HG03196 (cell line): ENCODE results near the gene RPS16.

Experiments
- ATAC-seq: cut with Tn5 transposase; IDR thresholded peaks from one replicate; pipeline ENCODE4 v1.9.1; 2021; ENCODE audit not compliant: unreplicated experiment

Gene RPS16

DNA sequence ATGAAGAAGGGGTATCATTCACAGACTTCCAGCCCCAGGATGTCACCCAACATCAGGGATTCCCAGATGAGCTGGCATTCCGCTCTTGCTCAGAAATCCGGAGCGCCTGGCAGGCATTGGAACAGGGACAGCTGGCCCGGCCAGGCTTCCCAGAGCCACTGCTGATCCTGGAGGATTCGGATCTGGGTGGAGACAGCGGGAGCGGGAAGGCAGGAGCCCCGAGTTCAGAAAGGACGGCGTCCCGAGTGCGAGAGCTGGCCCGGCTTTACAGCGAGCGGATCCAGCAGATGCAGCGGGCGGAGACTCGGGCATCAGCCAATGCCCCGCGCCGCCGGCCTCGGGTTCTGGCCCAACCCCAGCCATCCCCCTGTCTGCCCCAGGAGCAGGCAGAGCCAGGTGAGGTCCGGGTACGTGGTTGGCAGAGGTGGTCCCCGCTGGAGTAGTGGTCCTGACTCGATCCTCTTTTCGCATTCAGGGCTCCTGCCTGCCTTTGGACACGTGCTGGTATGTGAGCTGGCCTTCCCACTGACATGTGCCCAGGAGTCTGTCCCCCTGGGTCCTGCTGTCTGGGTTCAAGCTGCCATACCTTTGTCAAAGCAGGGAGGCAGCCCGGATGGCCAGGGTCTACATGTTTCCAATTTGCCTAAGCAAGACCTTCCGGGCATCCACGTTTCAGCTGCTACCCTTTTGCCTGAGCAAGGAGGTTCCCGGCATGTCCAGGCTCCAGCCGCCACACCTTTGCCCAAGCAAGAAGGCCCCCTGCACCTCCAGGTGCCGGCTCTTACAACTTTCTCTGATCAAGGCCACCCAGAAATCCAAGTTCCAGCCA lies 12.3 kb downstream of the RPS16 start:
- no peak for ATAC-seq

DNA sequence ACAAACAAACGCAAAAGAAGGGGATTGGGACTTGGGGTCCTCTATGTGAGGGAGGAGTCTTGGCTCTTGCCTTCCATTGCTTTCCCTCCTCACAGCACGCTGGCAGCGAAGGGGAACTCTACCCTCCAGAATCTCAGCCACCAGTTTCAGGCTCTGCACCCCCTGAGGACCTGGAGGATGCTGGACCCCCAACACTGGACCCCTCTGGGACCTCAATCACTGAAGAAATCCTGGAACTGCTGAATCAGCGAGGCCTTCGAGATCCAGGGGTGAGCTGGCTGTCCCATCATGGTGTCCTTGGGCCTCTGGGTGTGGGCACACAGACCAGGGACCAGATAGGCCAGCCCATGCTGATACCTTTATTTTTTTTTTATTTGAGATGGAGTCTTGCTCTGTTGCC lies 13.7 kb downstream of the RPS16 start:
- no peak for ATAC-seq

DNA sequence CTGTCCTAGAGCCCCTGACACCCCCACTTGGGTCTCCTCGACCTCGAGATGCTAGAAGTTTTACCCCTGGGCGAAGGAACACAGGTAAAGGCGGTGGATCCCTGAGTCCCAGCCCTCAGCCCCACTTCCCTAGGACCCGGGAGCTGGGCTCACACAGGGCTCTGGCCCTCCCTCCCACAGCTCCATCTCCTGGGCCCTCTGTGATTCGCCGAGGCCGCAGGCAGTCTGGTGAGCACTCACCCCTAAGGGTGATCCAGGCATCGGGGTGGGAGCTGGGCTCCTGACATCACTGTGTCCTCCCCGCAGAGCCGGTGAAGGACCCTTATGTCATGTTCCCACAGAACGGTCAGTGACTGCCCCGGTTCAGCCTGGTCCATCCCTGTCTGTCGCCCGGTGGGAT lies 15.0 kb downstream of the RPS16 start:
- ATAC-seq: no peak

DNA sequence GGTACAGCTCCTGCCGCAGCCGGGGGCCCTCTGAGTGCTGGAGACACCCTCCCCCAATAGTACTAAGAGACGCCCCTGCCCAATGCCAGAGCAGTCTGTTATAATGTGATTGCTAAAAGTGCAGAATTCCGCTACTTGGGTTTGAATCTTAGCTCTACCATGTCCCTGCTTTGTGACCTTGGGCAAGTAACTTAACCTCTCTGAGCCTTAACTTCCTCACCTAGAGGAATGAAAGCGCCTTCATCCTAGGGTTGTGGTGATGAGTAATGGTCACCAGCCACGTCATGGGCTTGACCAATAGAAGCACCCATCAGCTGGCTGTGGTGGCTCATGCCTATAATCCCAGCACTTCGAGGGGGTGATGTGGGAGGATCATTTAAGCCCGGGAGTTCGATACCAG lies 16.7 kb downstream of the RPS16 start:
- no peak for ATAC-seq

DNA sequence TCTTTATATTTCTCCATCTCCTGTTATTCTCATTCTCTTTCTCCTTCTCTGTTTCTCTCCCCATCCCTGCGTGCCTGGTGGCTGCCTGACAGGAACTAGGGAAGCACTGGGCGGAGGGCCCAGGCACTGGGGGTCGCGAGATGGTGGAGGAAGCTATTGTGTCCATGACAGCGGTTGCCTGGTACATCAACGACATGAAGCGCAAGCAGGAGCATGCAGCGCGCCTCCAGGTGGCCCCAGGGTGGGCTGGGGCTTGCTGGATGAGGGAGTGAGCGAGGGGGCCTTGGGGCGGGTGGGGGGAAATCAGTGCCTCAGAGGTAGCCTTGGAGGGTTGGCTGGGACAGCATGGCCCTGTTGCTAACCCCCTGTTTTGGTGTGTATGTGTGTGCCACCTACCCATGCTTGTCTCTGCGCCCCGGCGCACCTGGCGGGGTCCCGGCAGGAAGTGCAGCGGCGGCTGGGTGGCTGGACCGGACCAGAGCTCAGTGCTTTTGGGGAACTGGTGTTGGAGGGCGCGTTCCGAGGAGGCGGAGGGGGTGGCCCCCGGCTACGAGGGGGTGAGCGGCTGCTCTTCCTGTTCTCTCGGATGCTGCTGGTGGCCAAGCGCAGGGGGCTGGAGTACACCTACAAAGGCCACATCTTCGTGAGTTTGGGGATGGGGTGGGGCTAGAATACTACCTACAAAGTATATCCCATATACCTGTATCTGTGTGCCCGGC lies 18.1 kb downstream of the RPS16 start:
- ATAC-seq: no peak

DNA sequence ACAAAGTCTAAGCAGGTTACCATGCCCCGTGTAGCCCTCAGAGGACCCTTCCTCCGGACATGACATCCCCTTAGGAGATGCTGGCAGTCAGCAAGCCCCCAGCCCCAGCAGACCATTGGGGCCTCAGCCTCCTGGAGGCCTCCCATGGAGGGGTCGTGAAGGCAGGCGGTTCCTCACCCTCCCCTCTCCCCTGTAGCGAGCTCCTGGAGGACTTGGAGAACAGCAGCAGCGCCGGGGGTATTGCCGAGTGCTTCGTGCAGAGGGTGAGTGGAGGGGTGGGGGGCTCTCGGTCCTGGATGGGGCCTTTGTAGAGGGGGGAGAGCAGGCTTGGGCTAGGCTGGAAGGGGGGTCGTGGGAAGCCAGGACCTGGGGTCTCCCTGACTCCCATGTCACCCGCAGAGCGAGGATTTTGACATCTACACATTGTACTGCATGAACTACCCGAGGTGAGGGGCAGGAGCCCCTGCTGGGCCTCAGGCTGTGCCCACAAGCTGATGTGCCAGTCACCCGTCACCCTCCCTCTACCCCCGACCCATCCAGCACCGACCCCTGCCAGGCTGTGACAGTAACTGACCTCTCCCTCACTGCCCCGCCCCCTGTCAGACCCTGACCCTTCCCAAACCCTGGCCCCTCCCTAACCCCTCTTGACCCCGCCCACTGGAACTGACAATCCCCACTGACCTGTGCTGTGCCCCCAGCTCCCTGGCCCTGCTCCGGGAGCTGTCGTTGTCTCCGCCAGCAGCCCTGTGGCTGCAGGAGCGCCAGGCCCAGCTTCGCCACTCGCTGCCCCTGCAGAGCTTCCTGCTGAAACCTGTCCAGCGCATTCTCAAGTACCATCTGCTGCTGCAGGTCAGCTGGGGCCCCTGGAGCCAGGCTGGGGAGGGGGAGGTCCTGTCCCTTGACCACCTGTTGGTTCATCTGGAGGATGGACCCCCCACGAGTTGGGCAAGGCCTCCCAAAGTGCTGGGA lies 19.3 kb downstream of the RPS16 start:
- no peak for ATAC-seq

DNA sequence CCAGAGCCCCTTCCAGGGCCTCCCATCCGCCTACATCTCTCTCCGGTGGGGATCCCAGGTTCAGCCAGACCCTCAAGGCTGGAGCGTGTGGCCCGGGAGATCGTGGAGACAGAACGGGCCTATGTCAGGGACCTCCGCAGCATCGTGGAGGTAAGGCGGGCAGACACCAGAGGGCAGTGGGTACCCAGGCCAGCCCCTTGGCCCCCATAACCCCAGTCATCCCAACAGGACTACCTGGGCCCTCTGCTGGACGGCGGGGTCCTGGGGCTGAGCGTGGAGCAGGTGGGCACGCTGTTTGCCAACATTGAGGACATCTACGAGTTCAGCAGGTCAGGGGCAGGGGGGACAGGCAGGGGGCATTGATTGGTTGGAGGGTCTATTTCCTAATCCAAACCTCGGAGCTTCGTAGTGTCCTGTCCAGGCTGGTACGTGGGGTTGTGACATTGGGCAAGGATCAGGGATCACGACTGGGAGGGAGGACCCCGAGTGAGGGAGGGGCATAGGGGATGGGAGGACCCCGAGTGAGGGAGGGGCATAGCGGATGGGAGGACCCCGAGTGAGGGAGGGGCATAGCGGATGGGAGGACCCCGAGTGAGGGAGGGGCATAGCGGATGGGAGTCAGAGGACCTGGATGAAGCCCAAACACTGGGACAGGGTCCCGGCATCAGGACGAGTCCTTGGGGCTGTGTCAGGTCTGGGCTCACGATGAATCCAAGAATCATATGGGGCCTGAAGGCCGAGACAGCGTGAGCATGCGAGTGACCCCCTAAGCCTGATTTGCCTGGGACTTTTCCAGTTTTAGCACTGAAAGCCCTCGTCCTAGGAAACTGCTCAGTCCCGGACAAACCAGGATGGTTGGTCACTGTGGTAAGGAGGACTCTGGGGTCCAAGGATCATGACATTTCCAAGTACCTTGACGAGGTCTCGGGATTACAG lies 20.4 kb downstream of the RPS16 start:
- ATAC-seq: no peak

DNA sequence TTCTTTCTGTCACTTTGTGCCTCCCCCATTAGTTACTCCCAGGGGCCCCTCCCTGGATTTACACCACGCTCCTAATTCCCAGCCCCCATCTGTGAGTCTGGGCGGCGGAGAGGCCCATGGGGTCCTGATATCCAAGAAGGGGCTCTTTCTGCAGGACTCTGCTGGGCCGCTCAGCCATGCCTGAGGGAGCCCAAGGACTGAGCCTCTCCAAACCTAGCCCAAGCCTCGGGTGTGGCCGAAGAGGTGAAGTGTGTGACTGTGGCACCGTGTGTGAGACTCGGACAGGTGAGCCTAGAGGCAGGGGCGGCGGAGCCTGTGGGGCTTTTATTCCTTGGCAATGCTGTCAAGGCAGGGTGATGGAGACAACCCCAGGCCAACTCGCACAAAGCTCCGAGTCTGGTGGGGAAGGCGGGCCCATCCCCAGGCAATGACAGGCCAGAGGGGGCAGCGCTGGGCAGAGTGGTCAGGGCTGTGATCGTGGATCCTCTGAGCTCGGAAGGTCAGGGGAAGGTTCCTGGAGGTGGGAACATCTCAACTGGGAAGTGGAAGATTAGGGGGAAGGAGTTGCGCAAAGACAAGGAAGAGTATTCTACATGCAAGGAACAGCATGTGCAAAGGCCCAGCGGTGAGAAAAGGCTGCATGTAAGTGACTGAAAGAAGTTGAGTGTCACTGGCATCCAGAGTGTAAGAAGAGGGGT lies 21.7 kb downstream of the RPS16 start:
- ATAC-seq: no peak

DNA sequence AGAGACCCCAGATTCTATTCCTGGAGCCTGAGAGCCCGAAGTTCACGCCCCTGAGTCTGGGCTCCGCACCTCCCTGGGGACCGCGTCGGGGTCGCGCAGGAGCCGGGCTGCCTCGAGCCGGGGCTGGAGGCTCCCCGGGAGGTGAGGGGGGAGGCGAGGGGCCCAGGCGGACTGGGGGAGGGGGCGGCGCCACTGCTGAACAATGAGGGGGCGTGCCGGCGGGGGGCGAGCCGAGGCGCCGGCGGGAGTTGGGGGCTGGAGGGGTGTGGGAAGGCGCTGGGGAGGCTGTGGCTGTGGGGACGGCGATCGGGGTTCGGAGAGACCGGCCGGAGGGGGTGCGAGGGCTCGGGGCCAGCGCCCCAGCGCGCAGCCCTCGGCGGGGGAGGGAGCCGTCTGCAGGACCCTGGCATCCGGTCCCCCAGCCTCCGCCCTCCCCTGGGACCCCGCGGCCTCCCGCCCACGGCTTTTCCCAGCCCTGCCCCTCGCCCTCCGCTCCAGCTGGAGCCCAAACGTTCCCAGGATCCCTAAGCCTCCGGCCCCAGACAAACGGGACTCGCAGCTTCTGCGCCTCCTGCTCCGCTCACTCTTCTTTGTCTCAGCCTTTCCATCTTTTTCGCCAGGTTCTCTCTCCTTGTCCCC lies 22.4 kb downstream of the RPS16 start:
- ATAC-seq: no peak

DNA sequence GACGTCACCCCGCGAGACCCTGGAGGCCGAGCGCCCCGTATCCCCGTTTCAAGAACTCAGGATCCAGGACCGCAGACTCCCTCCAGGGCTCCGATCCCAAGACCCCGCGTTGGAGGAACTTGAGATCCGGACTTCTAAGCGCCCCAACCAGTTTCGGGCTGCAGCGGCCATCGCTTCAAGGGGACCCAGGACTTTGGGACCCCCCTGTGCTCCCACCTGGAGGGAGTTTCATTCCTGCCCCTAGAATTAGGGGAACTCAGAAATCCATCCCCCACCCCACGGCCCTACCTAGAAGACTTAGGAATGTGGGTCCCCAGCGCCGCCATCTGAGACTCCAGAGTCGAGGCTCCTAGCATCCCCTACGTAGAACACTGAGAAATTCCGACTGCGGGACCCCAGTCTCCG lies 22.9 kb downstream of the RPS16 start:
- no peak for ATAC-seq

DNA sequence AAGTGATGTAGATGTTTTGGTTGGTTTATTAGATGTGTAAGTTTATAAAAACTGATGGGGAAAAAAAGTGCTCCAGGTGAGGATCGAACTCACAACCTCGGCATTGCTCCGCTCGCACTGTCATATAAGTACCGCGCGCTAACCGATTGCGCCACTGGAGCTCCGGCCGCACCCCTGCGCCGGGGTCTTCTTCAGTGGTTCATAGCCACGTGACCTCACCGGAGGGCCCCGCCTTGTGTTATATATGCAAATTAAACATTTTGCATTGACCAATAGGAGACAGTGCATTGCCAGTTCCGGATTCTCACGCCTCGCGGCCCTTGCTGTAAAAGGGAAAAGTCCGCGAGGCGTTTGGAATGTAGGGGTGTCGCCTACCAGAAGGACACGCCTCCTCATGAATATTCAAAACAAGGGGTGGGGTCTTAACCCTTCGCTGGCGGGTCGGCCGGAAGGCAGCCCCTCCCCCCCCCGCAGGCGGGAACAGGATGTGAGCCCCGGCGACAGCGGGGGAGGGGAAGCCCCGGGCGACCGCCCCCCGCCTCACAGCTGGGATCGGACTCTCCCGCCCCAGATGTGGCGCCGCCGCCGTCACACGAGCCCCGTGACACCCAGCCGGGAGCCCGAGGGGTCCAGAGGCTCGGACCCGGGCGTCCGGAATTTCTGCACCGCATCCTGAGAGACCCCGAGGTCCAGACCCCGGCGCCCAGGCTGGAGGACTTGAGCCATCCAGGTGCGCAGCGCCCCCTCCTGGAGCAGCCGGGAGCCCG lies 23.5 kb downstream of the RPS16 start, which contains the start of gene PLEKHG2:
Gene PLEKHG2 (plus strand): TSS at position 570 of the 767 bp plus-strand sequence. CDS start 1,418 bp downstream, outside the sequence.
- ATAC-seq: peak; percentile 47

DNA sequence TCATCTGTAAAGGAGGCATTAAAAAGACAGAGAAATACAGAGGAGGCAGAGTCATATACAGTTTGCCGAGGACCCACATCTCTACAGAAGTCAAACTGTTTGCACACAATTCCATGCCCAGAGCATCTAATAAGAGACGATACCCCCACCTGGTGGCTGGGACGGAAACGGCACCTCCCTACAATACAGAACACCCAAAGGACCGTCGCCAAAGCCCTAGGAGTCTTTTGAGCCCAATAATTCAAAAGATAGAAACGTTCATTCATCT lies 24.0 kb downstream of the RPS16 start:
- peak; percentile 29 for ATAC-seq

DNA sequence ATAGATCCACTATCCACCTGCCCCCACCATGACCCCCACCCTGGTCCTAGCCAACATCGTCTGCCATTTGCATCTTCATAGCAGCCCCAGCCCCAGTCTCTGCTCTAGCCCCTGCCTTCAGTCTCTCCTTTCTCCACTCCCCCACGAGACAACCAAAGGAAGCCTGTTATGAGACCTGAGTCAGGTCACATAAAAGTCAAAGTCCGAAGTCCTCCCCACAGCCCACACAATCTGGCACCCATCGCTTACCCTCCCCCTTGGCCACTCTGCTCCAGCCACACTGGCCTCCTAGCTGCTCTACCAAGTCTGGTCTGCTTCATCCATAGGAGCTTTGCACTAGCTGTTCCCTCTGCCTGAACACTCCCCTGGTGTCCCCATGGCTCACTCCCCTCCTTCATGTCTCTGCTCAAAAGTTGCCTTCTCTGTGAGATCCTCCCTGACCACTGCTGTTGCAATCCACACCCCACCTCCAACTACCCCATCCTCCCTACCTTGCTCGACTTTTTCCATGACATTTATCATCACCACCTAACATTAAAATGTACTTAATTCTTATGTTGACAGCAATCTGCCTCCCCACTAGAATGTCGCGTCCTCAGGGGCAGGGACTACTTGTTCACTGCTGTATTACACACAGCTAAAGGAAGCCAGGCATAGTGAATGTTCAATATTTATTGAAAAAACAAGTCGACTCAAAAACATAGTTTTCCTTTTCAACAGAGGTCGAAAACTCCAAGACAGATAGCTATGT lies 24.5 kb downstream of the RPS16 start:
- no peak for ATAC-seq

DNA sequence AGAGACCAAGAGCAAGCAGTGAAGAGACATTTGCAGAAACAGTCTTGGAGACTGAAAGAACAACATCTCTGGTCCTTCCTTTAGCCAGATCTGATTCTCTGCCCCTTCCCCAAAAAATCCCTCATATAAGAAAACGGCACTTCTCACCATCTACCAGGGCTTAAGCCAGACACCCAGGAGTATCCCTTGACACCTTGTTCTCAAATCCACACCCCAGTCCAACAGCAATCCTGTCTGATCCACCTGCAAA lies 25.0 kb downstream of the RPS16 start:
- no peak for ATAC-seq

DNA sequence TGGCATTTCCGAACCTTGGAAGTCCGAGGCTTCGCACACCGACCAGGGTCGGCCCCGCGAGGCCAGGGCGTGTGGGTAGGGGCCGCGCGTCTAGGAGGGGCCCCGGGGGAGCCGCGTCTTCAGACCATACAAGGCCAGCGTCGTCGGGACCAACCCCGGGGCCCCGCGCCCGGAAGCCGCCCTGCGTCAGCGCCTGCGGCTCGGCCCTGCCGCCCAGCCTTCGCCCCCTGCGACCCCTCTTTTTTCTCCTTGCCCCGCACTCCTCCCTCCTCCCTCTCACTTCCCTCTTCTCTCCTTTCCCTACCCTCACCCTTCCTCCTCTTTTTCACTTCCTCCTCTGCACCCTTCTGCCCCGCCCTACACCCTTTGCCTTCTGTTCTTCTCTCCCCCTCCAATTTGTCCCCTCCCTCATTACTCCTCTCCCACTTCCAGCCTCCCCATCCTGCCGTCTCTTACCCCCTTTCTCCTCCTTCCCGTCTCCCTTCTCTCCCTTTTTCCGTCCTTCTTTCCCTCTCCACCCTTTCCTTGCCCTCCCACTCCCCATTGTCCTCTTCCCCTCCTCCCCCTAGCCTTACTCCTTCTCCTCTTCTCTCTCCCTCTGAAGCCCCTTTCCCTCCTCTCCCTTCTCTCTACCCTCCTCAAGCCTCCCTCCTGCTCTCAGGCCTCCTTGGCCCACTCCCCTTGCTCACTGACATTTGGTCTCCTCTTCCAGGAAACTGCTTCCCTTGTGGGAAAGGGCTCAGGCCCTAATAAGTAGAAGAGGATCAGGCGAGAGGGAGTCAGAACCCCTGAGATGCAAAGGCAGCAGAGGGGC lies 25.5 kb downstream of the RPS16 start:
- no peak for ATAC-seq

DNA sequence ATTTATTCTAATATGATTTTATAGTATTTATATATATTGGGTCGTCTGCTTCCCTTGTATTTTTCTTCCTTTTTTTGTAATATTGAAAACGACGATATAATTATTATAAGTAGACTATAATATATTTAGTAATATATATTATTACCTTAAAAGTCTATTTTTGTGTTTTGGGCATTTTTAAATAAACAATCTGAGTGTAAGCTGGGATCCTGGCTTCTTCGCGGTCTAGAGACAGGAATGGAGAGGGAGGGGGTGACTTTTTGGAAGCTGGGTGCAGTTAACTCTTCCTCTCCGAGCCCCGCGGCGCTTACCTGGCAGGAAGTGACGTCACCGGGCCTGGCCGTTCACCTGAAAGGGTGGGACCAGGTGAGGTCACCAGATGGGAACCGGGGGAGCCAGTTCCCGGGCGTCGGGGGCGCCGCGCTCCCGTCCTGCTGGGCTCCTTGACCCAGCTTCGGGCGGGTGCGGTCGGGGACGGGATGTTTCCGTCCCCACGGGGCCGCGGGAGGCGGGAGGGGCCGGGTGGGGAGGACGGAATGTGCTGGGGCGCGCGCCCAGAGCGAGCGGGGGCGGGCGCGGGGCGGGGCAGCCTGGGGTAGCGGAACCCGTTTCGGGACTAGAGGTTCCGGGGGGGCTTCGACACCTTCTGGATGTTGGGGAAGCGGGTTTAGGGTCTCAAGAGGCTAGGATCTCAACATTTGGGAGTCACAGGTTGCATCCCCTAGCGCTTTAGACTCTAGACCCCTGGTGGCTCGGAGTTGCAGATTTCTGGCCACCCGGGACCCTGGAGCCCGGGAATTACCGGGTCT lies 26.3 kb downstream of the RPS16 start:
- no peak for ATAC-seq
